GM12878 (cell line): ENCODE results near the gene TUBD1. TPM values are rescaled to one million over a fixed set of nuclear protein-coding genes. Genes with fewer than 3 reads are reported as not detected.

ENCODE experiments used
- DPF2 ChIP-seq: fragments of 450-650 bp; IDR thresholded peaks from 2 replicates; pipeline ENCODE4 v1.6.1; 2017; ENCODE audit warnings: mild to moderate bottlenecking
- EP300 ChIP-seq, 2 experiments: fragments of 150-350 bp in 1 of 2; IDR thresholded peaks; 2 replicates each; pipeline ENCODE4 v1.6.1; 2011 to 2012; ENCODE audit warnings: low read depth in 2 of 2, low read length in 2 of 2, borderline replicate concordance in 1 of 2, improper control_type of control experiment in 1 of 2, inconsistent platforms in 1 of 2; ENCODE audit not compliant: control insufficient read depth in 1 of 2
- FOXM1 ChIP-seq: IDR thresholded peaks from 2 replicates; pipeline ENCODE4 v1.6.1; 2012; ENCODE audit warnings: low read depth, mild to moderate bottlenecking, inconsistent platforms, low read length, moderate library complexity
- GABPA ChIP-seq: IDR thresholded peaks from 2 replicates; pipeline ENCODE4 v1.6.1; 2014; ENCODE audit warnings: antibody characterized with exemption, low read depth, mild to moderate bottlenecking, inconsistent platforms
- HCFC1 ChIP-seq: fragments of 150-350 bp; IDR thresholded peaks from 2 replicates; pipeline ENCODE4 v1.6.1; 2014; ENCODE audit warnings: low read length
- IKZF1 ChIP-seq: fragments of 450-650 bp; conservative IDR thresholded peaks from 2 replicates; pipeline ENCODE4 v1.6.1; 2017; ENCODE audit warnings: antibody characterized with exemption, mild to moderate bottlenecking
- IKZF2 ChIP-seq, 2 experiments: fragments of 450-650 bp; IDR thresholded peaks; 2 replicates each; pipeline ENCODE4 v1.6.1; 2017; ENCODE audit warnings: mild to moderate bottlenecking in 2 of 2, moderate library complexity in 2 of 2
- KAT2A ChIP-seq: conservative IDR thresholded peaks from 2 replicates; pipeline ENCODE4 v1.6.1; 2011; ENCODE audit warnings: low read depth, low read length; ENCODE audit not compliant: control insufficient read depth
- KLF5 ChIP-seq: fragments of 450-650 bp; IDR thresholded peaks from 2 replicates; pipeline ENCODE4 v1.6.1; 2014; ENCODE audit warnings: mild to moderate bottlenecking; ENCODE audit not compliant: partially characterized antibody
- MEF2A ChIP-seq: IDR thresholded peaks from 2 replicates; pipeline ENCODE4 v1.6.1; 2011; ENCODE audit warnings: low read depth, mild to moderate bottlenecking, low read length, moderate library complexity; ENCODE audit not compliant: insufficient read depth
- MTA2 ChIP-seq: fragments of 450-650 bp; IDR thresholded peaks from 2 replicates; pipeline ENCODE4 v1.6.1; 2016; ENCODE audit warnings: low read depth, mild to moderate bottlenecking, moderate library complexity
- PRDM15 ChIP-seq: fragments of 450-650 bp; formaldehyde crosslinking; IDR thresholded peaks from 2 replicates; pipeline ENCODE4 v1.4.0; 2020; ENCODE audit warnings: mild to moderate bottlenecking, moderate library complexity
- RAD21 ChIP-seq: IDR thresholded peaks from 2 replicates; pipeline ENCODE4 v1.6.1; 2011; ENCODE audit warnings: mild to moderate bottlenecking, low read depth, low read length, moderate library complexity; ENCODE audit not compliant: insufficient read depth
- RAD51 ChIP-seq: fragments of 450-650 bp; IDR thresholded peaks from 2 replicates; pipeline ENCODE4 v1.6.1; 2016; ENCODE audit warnings: moderate library complexity, mild to moderate bottlenecking, inconsistent platforms
- RUNX3 ChIP-seq: IDR thresholded peaks from 2 replicates; pipeline ENCODE4 v1.6.1; 2012; ENCODE audit warnings: low read length, inconsistent platforms
- TAF1 ChIP-seq: IDR thresholded peaks from 2 replicates; pipeline ENCODE4 v1.6.1; 2011; ENCODE audit warnings: mild to moderate bottlenecking, low read depth, low read length, borderline replicate concordance
- TBL1XR1 ChIP-seq: IDR thresholded peaks from 2 replicates; pipeline ENCODE4 v1.6.1; 2012; ENCODE audit warnings: low read depth, low read length, improper control_type of control experiment
- ZNF217 ChIP-seq: fragments of 450-650 bp; IDR thresholded peaks from 2 replicates; pipeline ENCODE4 v1.6.1; 2017; ENCODE audit warnings: antibody characterized with exemption, mild to moderate bottlenecking
- ZNF24 ChIP-seq: fragments of 450-650 bp; IDR thresholded peaks from 2 replicates; pipeline ENCODE4 v1.6.1; 2017; ENCODE audit warnings: antibody characterized with exemption, mild to moderate bottlenecking
- polyA plus RNA-seq, 11 experiments: library from polyadenylated mRNA; depleted of rRNA in 4 of 11; unstranded in 6 of 11; stranded (reverse) in 5 of 11; fragments of >200 nt; fragmentation: Nextera tagmentation in 4 of 11; fragmentation: Illumina TruSeq in 1 of 11; extraction: Ambion mirVana in 4 of 11; extraction: Trizol in 1 of 11; gene quantifications; 1 replicate in 1 of 11; 2 replicates in 10 of 11; pipeline versions ENCODE4 v1.2.1 to v1.2.3, GENCODE V29; 2011 to 2016; ENCODE audit warnings: inconsistent platforms in 2 of 11, missing spikeins in 2 of 11, low read depth in 1 of 11
- total RNA-seq, 4 experiments: library from RNA; depleted of rRNA in 3 of 4; stranded (reverse); fragments of >200 nt in 3 of 4; fragmentation: Illumina TruSeq in 1 of 4; extraction: Trizol in 1 of 4; gene quantifications; 2 replicates each; pipeline versions ENCODE4 v1.2.1 to v1.2.3, GENCODE V29; 2013 to 2021
- TF ChIP-seq, protein P1 (sequence below): fragments of 450-650 bp; IDR thresholded peaks from 2 replicates; pipeline ENCODE4 v1.6.1; 2016; ENCODE audit warnings: mild to moderate bottlenecking
- TF ChIP-seq, protein P2 (sequence below): fragments of 450-650 bp; IDR thresholded peaks from 2 replicates; pipeline ENCODE4 v1.6.1; 2017; ENCODE audit warnings: mild to moderate bottlenecking, moderate library complexity
- TF ChIP-seq, protein P3 (sequence below): IDR thresholded peaks from 2 replicates; pipeline ENCODE4 v1.6.1; 2011; ENCODE audit warnings: mild to moderate bottlenecking, low read depth, low read length, moderate library complexity; ENCODE audit not compliant: insufficient replicate concordance

Gene TUBD1
- total and polyA plus RNA-seq, 10 of the 15 experiments (the other 5 are each of a cell fraction or from before 2014, with no cell fraction given), result 5.3 to 10.8 (median 8.3) TPM

- TF ChIP-seq KLF5 (no peak), TAF1 (no peak), ZNF217 (peak; percentile 83), PRDM15 (CRISPR knock-in tag) (no peak), ZNF24 (peak; percentile 49; the same call in 1 of the 2 replicates), IKZF1 (peak; percentile 71), RAD51 (peak; percentile 11; the same call in 1 of the 2 replicates), EP300 (IDR thresholded peaks at IDR 0.05; ENCODE audit: borderline replicate concordance in 1 of 2, control insufficient read depth in 1 of 2, low read depth in 2 of 2, low read length in 2 of 2) (peak; percentile 51 to 59; a peak in 2 of 4 replicates), IKZF2 (IDR thresholded peaks at IDR 0.05) (peak; percentile 84 to 87), RUNX3 (peak; percentile 38; the same call in 1 of the 2 replicates), KAT2A (no peak), HCFC1 (no peak), MTA2 (peak; percentile 95), FOXM1 (peak; percentile 83; the same call in 1 of the 2 replicates), RAD21 (peak; percentile 18; the same call in 1 of the 2 replicates), MEF2A (peak; percentile 98), DPF2 (peak; percentile 82), TBL1XR1 (peak; percentile 57; the same call in 1 of the 2 replicates), GABPA (no peak)
- TF ChIP-seq, protein P1, sequence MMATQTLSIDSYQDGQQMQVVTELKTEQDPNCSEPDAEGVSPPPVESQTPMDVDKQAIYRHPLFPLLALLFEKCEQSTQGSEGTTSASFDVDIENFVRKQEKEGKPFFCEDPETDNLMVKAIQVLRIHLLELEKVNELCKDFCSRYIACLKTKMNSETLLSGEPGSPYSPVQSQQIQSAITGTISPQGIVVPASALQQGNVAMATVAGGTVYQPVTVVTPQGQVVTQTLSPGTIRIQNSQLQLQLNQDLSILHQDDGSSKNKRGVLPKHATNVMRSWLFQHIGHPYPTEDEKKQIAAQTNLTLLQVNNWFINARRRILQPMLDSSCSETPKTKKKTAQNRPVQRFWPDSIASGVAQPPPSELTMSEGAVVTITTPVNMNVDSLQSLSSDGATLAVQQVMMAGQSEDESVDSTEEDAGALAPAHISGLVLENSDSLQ, result peak; percentile 89
- TF ChIP-seq, protein P2, sequence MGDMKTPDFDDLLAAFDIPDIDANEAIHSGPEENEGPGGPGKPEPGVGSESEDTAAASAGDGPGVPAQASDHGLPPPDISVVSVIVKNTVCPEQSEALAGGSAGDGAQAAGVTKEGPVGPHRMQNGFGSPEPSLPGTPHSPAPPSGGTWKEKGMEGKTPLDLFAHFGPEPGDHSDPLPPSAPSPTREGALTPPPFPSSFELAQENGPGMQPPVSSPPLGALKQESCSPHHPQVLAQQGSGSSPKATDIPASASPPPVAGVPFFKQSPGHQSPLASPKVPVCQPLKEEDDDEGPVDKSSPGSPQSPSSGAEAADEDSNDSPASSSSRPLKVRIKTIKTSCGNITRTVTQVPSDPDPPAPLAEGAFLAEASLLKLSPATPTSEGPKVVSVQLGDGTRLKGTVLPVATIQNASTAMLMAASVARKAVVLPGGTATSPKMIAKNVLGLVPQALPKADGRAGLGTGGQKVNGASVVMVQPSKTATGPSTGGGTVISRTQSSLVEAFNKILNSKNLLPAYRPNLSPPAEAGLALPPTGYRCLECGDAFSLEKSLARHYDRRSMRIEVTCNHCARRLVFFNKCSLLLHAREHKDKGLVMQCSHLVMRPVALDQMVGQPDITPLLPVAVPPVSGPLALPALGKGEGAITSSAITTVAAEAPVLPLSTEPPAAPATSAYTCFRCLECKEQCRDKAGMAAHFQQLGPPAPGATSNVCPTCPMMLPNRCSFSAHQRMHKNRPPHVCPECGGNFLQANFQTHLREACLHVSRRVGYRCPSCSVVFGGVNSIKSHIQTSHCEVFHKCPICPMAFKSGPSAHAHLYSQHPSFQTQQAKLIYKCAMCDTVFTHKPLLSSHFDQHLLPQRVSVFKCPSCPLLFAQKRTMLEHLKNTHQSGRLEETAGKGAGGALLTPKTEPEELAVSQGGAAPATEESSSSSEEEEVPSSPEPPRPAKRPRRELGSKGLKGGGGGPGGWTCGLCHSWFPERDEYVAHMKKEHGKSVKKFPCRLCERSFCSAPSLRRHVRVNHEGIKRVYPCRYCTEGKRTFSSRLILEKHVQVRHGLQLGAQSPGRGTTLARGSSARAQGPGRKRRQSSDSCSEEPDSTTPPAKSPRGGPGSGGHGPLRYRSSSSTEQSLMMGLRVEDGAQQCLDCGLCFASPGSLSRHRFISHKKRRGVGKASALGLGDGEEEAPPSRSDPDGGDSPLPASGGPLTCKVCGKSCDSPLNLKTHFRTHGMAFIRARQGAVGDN, result peak; percentile 76
- TF ChIP-seq, protein P3, sequence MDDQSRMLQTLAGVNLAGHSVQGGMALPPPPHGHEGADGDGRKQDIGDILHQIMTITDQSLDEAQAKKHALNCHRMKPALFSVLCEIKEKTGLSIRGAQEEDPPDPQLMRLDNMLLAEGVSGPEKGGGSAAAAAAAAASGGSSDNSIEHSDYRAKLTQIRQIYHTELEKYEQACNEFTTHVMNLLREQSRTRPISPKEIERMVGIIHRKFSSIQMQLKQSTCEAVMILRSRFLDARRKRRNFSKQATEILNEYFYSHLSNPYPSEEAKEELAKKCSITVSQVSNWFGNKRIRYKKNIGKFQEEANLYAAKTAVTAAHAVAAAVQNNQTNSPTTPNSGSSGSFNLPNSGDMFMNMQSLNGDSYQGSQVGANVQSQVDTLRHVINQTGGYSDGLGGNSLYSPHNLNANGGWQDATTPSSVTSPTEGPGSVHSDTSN, result peak; percentile 77
These were observed 59.8 kb downstream of the TUBD1 start (continued) for GRCh38 chr17:59832883-59833379.
